HL-60 (cell line): Measurements from ENCODE around the gene SPRY2.

ENCODE experiments used
- DNase-seq, 2 experiments: peaks; one replicate each; pipeline ENCODE4 v3.0.0-alpha.2; 2010 to 2020; ENCODE audit warnings: low read depth in 1 of 2, low spot score in 1 of 2
- H3K27ac ChIP-seq: fragments of 250-450 bp; sonication (Bioruptor Pico); replicated peaks from 2 replicates; pipeline ENCODE4 v1.5.1; 2020; ENCODE audit warnings: mild to moderate bottlenecking, moderate library complexity
- H3K27me3 ChIP-seq: fragments of 250-450 bp; sonication (Bioruptor Pico); 2 replicates; pipeline ENCODE4 v1.5.1; 2021; ENCODE audit warnings: mild to moderate bottlenecking, moderate library complexity; ENCODE audit not compliant: insufficient read depth, poor library complexity, severe bottlenecking
- H3K4me3 ChIP-seq: replicated peaks from 2 replicates; pipeline ENCODE4 v1.5.1; 2011; ENCODE audit warnings: mild to moderate bottlenecking, control low read depth, low read length; ENCODE audit not compliant: insufficient read depth
- GABPA ChIP-seq: IDR thresholded peaks from 2 replicates; pipeline ENCODE4 v1.6.1; 2012; ENCODE audit warnings: low read depth
- POLR2AphosphoS5 ChIP-seq: IDR thresholded peaks from 2 replicates; pipeline ENCODE4 v1.6.1; 2012; ENCODE audit warnings: low read depth
- SPI1 ChIP-seq: IDR thresholded peaks from 2 replicates; pipeline ENCODE4 v1.6.1; 2012; ENCODE audit warnings: low read depth, mild to moderate bottlenecking, borderline replicate concordance
- long read RNA-seq: library from polyadenylated mRNA; unstranded; transcript quantifications from one replicate; pipeline ENCODE4 v2.0.0, GENCODE V29; 2020
- TF ChIP-seq, protein P1 (sequence below): IDR thresholded peaks from 2 replicates; pipeline ENCODE4 v1.6.1; 2012; ENCODE audit warnings: low read depth; ENCODE audit not compliant: insufficient replicate concordance
- TF ChIP-seq, protein P2 (sequence below): IDR thresholded peaks from one replicate; pipeline ENCODE4 v1.5.1; 2011; ENCODE audit warnings: low read length, control low read depth, inconsistent platforms; ENCODE audit not compliant: insufficient read depth

Gene SPRY2
- long read RNA-seq, transcript SPRY2-202 (2 exons, 2,111 nt) = major isoform, 20 of 31 reads
- long read RNA-seq, partial matches to known transcripts = 0 of 31 reads
- long read RNA-seq, other reads (novel, unspliced or antisense) = 9 of 31 reads

DNA sequence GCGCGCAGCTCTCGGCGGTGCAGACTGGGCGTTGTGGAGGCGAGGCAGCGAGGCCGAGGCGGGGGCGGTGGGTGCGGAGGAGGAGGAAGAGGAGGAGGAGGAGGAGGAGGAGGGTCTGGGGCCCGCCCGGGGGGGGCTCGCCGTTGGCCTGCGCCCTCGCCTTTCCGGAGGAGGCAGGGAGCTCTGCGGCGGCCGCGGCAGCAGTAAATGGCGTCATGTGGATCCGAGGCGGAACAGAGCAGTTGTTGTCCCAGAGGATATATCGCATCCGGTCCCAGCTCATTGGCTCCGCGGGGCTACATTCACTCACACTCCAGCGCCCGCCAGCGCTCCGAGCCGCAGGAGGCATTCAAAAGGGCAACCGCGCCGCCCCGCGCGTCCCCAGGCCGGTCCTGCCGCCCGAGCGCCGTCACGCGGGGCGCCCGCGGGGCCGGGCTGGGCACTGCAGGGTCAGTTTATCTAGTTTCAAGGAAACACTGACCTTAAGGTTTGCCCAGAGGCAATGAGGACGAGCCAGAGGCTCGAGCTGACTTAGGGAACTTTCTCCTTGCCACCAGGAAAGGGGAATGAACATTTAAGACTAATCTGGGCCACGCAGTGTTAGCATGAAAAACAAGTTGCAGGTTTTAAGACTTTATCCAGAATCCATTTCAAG lies at the start of gene SPRY2:
SPRY2 (minus strand) TSS at position 26 of the 655 bp plus-strand sequence. CDS start 3,421 bp downstream, outside the sequence.
- H3K27me3 ChIP-seq = no peaks in the 10 kb centered on the region
- DNase-seq = peak; percentile 75 to 97
- TF ChIP-seq GABPA = peak; percentile 59
- TF ChIP-seq, protein P1, sequence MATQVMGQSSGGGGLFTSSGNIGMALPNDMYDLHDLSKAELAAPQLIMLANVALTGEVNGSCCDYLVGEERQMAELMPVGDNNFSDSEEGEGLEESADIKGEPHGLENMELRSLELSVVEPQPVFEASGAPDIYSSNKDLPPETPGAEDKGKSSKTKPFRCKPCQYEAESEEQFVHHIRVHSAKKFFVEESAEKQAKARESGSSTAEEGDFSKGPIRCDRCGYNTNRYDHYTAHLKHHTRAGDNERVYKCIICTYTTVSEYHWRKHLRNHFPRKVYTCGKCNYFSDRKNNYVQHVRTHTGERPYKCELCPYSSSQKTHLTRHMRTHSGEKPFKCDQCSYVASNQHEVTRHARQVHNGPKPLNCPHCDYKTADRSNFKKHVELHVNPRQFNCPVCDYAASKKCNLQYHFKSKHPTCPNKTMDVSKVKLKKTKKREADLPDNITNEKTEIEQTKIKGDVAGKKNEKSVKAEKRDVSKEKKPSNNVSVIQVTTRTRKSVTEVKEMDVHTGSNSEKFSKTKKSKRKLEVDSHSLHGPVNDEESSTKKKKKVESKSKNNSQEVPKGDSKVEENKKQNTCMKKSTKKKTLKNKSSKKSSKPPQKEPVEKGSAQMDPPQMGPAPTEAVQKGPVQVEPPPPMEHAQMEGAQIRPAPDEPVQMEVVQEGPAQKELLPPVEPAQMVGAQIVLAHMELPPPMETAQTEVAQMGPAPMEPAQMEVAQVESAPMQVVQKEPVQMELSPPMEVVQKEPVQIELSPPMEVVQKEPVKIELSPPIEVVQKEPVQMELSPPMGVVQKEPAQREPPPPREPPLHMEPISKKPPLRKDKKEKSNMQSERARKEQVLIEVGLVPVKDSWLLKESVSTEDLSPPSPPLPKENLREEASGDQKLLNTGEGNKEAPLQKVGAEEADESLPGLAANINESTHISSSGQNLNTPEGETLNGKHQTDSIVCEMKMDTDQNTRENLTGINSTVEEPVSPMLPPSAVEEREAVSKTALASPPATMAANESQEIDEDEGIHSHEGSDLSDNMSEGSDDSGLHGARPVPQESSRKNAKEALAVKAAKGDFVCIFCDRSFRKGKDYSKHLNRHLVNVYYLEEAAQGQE = peak; percentile 64
- TF ChIP-seq POLR2AphosphoS5 = no peak; the same call in none of the 2 replicates
- TF ChIP-seq, protein P2, sequence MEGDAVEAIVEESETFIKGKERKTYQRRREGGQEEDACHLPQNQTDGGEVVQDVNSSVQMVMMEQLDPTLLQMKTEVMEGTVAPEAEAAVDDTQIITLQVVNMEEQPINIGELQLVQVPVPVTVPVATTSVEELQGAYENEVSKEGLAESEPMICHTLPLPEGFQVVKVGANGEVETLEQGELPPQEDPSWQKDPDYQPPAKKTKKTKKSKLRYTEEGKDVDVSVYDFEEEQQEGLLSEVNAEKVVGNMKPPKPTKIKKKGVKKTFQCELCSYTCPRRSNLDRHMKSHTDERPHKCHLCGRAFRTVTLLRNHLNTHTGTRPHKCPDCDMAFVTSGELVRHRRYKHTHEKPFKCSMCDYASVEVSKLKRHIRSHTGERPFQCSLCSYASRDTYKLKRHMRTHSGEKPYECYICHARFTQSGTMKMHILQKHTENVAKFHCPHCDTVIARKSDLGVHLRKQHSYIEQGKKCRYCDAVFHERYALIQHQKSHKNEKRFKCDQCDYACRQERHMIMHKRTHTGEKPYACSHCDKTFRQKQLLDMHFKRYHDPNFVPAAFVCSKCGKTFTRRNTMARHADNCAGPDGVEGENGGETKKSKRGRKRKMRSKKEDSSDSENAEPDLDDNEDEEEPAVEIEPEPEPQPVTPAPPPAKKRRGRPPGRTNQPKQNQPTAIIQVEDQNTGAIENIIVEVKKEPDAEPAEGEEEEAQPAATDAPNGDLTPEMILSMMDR = no peak
- TF ChIP-seq SPI1 = peak; percentile 31; the same call in 1 of the 2 replicates
- H3K4me3 ChIP-seq = peak within 1 kb of the TSS; percentile 88
- peak within 1 kb of the TSS; percentile 96 for H3K27ac ChIP-seq

- TF ChIP-seq POLR2AphosphoS5 (no peak), GABPA (no peak), SPI1 (no peak)
- TF ChIP-seq, protein P2 = no peak
- Histone ChIP-seq H3K27ac (no peak overlapping the region), H3K4me3 (no peak overlapping the region), H3K27me3 (no peaks in the 10 kb centered on the region)
- no peak for DNase-seq
Observed at GRCh38 chr13:80390338-80390737, 49.4 kb upstream of the SPRY2 start.

GRCh38 chr13:80389073-80390038 lies 48.4 kb upstream of the SPRY2 start:
- TF ChIP-seq, protein P2 = no peak
- TF ChIP-seq SPI1 (no peak), POLR2AphosphoS5 (no peak), GABPA (no peak)
- TF ChIP-seq, protein P1 = no peak
- DNase-seq = peak in 1 of 2 experiments; percentile 60
- H3K4me3 ChIP-seq = no peak overlapping the region
- H3K27me3 ChIP-seq = no peaks in the 10 kb centered on the region
- no peak overlapping the region for H3K27ac ChIP-seq
